Measurements from ENCODE around the gene ATAD3C.

DNA sequence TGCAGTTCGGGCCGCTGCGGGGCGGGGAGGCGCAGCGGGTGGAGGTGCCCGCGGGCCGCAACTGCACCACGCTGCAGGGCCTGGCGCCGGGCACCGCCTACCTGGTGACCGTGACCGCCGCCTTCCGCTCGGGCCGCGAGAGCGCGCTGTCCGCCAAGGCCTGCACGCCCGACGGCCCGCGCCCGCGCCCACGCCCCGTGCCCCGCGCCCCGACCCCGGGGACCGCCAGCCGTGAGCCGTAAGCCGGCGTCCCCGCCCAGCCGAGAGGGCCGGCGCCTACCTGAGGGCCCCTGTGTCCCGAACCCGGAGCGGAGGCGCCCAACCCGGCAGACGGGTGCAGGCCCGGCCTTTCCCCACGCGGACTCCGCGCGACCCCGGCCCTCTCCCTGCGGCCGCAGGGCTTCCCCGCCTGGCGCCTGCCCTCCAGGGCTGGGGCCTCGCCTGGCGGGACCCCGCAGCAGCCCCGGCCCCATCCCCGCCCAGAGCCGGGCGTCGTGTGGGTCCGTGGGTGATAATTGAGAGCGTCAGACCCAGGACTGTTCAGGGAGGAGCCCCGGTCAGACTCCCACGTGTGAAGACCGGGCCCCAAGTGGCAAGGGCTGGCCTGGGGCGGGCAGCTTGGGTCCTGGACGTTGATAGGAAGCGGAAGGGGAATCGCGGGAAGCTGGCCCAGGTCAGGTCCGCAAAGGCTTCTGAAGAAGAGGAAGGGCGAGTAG, 9.8 kb upstream of the ATAD3C start:
- no peak for TF ChIP-seq POLR2AphosphoS5 (IDR thresholded peaks at IDR 0.05; ENCODE audit: low read depth, low read length)
- TF ChIP-seq, protein P1, sequence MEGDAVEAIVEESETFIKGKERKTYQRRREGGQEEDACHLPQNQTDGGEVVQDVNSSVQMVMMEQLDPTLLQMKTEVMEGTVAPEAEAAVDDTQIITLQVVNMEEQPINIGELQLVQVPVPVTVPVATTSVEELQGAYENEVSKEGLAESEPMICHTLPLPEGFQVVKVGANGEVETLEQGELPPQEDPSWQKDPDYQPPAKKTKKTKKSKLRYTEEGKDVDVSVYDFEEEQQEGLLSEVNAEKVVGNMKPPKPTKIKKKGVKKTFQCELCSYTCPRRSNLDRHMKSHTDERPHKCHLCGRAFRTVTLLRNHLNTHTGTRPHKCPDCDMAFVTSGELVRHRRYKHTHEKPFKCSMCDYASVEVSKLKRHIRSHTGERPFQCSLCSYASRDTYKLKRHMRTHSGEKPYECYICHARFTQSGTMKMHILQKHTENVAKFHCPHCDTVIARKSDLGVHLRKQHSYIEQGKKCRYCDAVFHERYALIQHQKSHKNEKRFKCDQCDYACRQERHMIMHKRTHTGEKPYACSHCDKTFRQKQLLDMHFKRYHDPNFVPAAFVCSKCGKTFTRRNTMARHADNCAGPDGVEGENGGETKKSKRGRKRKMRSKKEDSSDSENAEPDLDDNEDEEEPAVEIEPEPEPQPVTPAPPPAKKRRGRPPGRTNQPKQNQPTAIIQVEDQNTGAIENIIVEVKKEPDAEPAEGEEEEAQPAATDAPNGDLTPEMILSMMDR (IDR thresholded peaks at IDR 0.05) = no peak

Data from Panc1 (cell line).